GM13976 (cell line): ENCODE results near the gene RTP3.

ENCODE experiments used
- DNase-seq: peaks from one replicate; pipeline ENCODE4 v3.0.0; 2012; ENCODE audit warnings: low spot score
- CTCF ChIP-seq: IDR thresholded peaks from 2 replicates; pipeline ENCODE4 v1.5.1; 2012; ENCODE audit warnings: borderline replicate concordance, mild to moderate bottlenecking; ENCODE audit not compliant: insufficient read depth; ENCODE audit errors: extremely low read depth, missing control alignments, control extremely low read depth
- in situ Hi-C: fragments of 300-500 bp; cut with MboI; formaldehyde crosslinking; loops from one replicate; pipeline ENCODE4 v1.12.0; 2022; ENCODE audit warnings: low sequenced_read_pairs, mixed read lengths, inconsistent platforms; ENCODE audit not compliant: unreplicated experiment

Gene RTP3

DNA sequence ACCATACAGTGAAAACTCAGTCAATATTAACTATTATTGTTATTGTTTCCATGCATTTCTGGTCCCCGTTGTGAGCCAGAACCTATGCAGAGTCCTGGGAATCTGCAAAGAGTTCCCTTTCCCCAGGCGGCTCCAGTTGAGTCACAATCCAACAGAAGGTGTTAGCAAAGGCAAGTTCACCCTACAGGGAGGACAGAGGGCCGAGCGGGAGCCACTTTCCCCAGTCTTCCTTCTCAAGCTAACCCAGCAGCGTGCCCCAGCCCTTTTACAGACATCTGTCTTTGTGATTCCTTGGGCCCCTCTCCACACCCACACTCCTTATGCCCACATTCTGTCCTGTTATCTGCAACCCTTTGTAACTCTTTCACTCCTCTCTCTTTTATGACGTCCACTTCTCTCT is 20.0 kb upstream of the RTP3 start:
- no peak for TF ChIP-seq CTCF
- DNase-seq = no peak
- in situ Hi-C loops = no loop called here

DNA sequence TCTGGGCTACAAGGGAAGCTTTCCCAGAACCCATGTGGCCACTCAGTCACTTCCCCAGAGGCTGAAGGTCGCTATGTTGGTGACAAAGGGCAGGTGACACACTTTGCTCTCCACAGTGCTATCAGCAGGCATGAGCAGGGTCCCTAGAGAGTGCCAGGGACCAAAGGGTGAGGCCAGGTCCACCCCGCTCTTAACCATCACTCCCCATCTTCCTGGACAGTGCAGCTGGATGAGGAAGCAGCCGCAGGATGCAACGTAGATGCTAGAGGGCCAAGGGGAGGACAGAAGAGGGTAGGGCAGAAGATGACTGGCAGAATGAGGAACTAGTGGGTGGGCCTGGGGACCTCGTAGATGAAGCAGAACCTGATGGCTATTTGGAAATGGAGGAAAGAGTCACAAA is 19.4 kb upstream of the RTP3 start:
- TF ChIP-seq CTCF = no peak
- in situ Hi-C loops = no loop called here
- no peak for DNase-seq

DNA sequence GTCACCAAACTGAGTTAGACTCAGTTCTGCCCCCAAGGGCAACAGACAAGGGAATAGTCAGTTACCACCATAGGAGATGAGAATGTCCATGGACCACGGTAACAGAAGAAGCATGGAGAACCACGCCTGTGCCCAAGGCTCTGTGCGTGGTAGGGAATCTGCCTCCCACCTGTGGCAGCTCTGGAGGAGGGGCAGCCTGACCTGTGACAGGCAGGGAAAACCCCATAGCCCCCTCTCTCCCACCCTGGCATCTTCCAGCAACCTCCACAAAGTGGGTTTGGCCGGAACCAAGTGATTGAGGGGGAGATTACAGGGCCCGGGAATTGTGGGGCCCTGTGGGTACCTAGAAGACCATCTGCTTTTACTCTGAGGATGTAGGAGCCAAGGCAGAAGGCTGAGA is 18.8 kb upstream of the RTP3 start:
- TF ChIP-seq CTCF = no peak
- DNase-seq = no peak
- in situ Hi-C loops = no loop called here

DNA sequence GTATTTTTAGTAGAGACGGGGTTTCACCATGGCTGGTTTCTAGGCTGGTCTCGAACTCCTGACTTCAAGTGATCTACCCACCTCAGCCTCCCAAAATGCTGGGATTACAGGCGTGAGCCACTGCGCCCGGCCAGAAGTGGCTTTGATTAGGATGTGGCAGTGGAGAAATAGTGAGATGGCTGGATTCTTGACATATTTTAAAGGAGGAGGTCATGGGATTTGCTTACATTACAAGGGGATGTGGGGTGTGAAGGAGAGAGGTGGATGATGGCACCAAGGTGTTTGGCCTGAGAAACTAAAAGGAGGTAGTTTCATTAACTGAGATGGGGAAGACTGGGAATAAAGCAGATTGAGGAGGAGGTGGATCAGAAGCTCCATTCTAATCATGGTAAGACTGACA is 18.1 kb upstream of the RTP3 start:
- no peak for DNase-seq
- in situ Hi-C loops = no loop called here
- no peak for TF ChIP-seq CTCF

DNA sequence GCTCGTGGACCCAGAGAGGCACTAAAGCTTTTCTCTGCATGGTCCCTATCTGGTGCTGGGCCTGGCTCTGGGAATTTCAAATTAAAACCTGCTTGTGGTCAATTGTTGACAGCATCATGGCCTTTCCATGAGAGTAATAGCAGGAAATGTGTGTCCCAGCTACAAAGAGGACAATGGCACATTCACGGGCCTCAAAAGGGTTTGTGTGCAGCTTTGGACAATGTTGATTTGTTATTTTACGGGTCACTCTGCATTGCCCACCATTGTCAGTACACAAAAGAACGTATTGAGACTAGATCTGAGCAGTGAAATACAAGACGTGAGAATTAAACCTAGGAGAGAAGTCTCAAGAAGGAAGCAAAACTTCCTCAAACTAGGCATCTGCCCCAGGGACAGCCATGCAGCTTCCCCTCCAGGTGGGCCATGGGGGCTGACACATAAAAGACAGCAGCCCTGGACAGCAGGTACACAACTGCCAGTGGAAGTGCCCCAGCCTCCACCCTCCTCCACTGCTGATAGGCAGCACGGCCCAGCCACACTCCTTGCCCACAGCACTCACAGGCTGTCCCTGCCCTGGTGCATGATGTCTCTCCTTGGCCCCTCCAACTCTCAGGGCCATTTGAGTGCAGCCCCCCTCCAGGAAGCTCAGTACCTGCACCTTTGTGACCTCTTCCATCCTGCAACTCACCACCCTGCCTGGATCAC is 17.1 kb upstream of the RTP3 start:
- TF ChIP-seq CTCF = no peak
- in situ Hi-C loops = no loop called here
- no peak for DNase-seq

GRCh38 chr3:46481636-46482035 is 16.1 kb upstream of the RTP3 start:
- DNase-seq = no peak
- in situ Hi-C loops = no loop called here
- TF ChIP-seq CTCF = no peak

DNA sequence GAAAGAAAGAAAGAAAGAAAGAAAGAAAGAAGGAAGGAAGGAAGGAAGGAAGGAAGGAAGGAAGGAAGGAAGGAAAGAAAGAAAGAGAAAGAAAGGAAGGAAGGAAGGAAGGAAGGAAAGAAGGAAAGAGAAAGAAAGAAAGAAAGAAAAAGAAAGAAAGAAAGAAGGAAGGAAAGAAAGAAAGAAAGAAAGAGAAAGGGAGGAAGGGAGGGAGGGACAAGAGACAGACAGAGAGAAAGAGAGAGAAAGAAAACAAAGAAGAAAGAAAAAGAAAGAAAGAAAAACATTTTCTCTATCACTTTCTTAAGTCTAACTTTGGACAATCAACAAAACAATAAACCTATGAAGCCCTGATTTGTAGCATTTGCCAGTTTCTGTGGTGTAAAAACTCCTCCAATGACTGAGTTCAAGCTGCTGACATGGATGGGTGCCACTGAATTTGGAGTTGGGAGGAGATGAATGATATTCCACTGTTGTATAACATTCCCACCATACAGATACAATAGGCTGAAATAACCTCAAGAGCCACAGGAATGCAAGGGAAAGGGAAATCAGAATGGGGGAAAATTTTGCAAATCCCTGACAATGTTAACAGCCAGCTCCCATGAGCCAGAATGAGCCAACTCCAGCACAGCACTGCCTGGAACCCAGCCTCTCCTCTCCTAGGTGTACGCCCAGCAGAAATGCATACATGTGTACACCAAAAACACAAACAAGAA is 15.0 kb upstream of the RTP3 start:
- in situ Hi-C loops = no loop called here
- TF ChIP-seq CTCF = no peak
- no peak for DNase-seq
